ENCODE measurements around the gene MYO15A.
"Not testable (repeated sequence)": the region's sequence is repeated elsewhere in the genome, so short reads cannot be mapped to it uniquely, and the experiment has no call there.

Gene MYO15A

GRCh38 chr17:18185391-18185790 lies 76.8 kb downstream of the MYO15A start:
- DNase-seq (ENCODE audit: low spot score), result peak; percentile 8

- DNase-seq (ENCODE audit: low spot score), result no peak
These were observed 77.5 kb downstream of the MYO15A start for GRCh38 chr17:18185832-18186626.

- DNase-seq (ENCODE audit: low spot score), result no peak
These were observed 78.0 kb downstream of the MYO15A start for GRCh38 chr17:18186627-18186982.

DNA sequence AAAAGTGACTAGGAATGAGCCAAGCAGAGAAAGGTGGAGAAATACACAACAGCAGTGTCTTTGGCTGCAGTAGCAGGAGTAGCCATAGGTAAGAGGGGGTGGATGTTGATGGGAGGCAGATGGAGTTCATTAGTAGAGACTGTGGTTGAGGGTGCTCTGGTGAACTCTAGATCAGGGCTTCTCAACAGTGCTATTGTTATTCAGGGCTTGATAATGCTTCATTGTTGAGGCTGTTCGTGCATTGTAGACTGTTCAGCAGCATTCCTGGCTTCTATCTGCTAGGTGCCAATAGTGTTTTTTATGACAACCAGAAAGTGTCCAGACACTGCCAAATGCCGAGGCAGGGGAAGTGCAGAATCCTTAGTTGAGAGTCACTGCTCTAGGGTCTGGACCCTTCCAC lies 78.7 kb downstream of the MYO15A start:
- no peak for DNase-seq (ENCODE audit: low spot score)

- DNase-seq (ENCODE audit: low spot score), result no peak
These were observed 79.5 kb downstream of the MYO15A start for GRCh38 chr17:18187821-18188761.

- DNase-seq (ENCODE audit: low spot score), result no peak
These were observed 82.2 kb downstream of the MYO15A start for GRCh38 chr17:18190628-18191235.

DNA sequence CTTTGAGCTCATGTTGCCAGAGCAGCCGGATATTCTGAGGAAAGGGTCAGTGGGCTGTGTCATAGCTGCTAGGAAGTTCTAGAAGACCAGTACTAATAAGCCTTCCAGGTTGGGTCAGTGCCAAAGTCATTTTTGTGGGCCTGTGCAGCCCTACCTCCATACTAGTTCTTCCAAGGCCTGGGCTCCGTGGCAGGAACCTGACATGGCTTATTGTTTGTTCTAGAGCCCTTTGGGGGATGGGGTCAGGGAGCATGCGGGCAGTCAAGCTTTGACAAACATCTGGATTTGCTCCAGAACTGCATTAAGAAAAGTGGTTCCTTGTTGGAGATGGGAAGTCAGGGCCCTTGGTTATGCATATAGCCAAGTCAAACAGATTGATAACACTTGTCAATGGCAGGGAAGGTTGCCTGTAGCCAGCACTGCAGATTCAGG lies 82.7 kb downstream of the MYO15A start:
- DNase-seq (ENCODE audit: low spot score), result no peak

DNA sequence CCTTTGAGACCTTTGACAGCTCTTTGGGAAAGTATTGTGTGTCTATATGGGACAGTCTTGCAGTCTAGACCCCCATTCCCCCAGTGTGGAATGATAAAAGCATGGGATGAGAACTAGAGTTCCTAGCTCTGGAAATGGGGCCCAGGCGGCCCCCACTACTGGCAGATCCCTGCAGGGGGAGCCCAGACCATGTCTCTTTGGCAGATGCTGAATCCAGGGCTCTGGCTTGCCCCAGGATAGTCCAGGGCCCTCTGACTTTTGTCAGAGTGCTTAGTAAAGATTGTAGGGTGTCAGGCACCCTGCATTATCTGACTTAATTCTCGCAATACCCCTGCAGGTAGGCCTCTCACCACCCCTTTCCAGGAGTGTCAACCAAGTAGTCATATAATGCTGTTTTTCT lies 83.4 kb downstream of the MYO15A start:
- DNase-seq (ENCODE audit: low spot score), result peak; percentile 5

DNA sequence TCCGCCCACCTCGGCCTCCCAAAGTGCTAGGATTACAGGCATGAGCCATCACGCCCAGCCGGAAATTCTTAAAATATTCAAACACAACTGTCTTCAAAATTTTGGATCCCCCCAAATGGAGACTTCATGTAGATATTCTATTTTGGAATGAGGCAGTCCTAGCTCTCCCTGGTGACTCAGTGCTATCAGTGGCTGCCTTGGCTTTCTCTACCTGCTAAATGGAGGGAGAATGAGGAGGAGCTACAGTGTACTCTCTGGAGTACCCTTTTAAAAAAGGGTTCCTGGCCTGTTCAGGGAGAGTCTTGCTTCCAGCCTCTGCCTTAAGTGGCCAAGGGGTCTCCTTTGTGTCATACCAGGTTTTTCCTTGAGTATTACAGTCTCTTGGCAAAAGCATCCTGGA lies 85.8 kb downstream of the MYO15A start:
- no peak for DNase-seq (ENCODE audit: low spot score)

GRCh38 chr17:18194804-18195203 lies 86.2 kb downstream of the MYO15A start:
- DNase-seq (ENCODE audit: low spot score), result no peak

GRCh38 chr17:18195246-18195645 lies 86.7 kb downstream of the MYO15A start:
- DNase-seq (ENCODE audit: low spot score), result no peak

- no peak for DNase-seq (ENCODE audit: low spot score)
These were observed 89.1 kb downstream of the MYO15A start for GRCh38 chr17:18197535-18198194.

DNA sequence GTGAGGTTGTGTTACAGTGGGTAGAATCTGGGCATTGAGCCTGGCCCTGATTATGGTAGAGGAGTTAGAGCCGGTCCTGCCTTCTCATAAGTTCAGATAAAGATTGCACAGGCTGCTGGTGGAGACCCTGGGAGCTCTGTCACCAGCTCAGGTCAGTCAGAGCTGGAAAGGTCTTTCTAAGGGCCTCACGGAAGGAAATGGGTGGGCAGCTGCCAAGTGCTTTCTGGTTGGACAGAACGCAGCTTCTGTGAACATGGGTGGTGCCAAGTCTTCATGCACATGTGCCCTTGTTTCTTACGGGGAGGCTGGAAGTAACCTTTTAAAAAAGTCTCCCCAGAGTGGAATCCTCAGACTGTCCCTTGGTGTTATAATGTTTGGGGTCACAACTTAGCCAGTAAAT lies 90.0 kb downstream of the MYO15A start:
- DNase-seq (ENCODE audit: low spot score), result no peak

GRCh38 chr17:18201108-18201507 lies 92.6 kb downstream of the MYO15A start:
- DNase-seq (ENCODE audit: low spot score), result no peak

- DNase-seq (ENCODE audit: low spot score), result no peak
These were observed 94.8 kb downstream of the MYO15A start for GRCh38 chr17:18203308-18203707.

GRCh38 chr17:18205861-18206260 lies 97.3 kb downstream of the MYO15A start:
- no peak for DNase-seq (ENCODE audit: low spot score)

GRCh38 chr17:18206962-18207361 lies 98.4 kb downstream of the MYO15A start:
- DNase-seq (ENCODE audit: low spot score), result no peak

DNA sequence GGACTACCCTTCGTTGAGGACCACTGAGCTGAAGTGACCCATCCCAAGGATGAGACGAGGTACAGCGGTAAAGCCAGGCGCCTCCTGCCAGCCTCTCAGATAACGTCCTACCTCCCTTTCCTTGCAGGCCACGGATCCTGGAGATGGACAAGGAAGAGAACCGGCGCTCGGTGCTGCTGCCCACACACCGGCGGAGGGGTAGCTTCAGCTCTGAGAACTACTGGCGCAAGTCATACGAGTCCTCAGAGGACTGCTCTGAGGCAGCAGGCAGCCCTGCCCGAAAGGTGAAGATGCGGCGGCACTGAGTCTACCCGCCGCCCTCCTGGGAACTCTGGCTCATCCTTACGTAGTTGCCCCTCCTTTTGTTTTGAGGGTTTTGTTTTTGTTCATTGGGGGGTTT lies 99.5 kb downstream of the MYO15A start:
- no peak for DNase-seq (ENCODE audit: low spot score)

DNA sequence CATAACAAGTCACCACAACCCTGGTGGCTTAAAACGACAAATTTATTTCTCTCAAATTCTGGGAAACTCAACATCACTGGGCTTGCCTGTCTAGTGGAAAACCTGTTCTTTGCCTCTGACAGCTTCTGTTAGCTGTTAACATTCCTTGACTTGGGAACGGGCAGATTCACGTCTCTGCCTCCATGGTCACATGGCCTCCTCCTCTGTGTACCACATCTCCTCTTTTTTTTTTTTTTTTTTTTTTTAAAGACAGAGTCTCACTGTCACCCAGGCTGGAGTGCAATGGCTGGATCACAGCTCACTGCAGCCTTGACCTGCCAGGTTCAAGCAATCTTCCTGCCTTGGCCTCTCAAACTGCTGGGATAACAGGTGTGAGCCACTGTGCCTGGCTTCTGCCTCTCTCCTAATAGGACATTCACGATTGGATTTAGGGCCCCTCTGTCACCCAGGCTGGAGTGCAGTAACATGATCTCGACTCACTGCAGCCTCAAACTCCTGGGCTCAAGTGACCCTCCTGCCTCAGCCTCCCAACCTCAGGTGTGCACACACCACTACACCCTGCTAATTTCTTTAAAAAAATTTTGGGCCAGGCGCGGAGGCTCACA lies 105.2 kb downstream of the MYO15A start:
- no peak for DNase-seq (ENCODE audit: low spot score)

GRCh38 chr17:18216906-18217305 lies 108.3 kb downstream of the MYO15A start:
- not testable (repeated sequence) for DNase-seq (ENCODE audit: low spot score)

- DNase-seq (ENCODE audit: low spot score), result peak; percentile 70
These were observed 109.0 kb downstream of the MYO15A start for GRCh38 chr17:18217412-18218015.

All from NAMALWA (cell line).